Chondrocyte (in vitro differentiated cells): ENCODE measurements around the gene PHLDA2. TPM values are rescaled to one million over a fixed set of nuclear protein-coding genes. Genes with fewer than 3 reads are reported as not detected.
A peak's percentile ranks its signal among the peaks of the same experiment; 100 is the strongest.

Source experiments
- DNase-seq: peaks from one replicate; pipeline ENCODE4 v3.0.0; 2021; ENCODE audit warnings: mixed read lengths, low spot score
- H3K27ac Mint-ChIP-seq: one replicate; pipeline ENCODE4 v1.8.0; 2021; ENCODE audit warnings: mild to moderate bottlenecking, moderate library complexity, mixed read lengths; ENCODE audit not compliant: unreplicated experiment
- H3K27me3 Mint-ChIP-seq: 2 replicates; pipeline ENCODE4 v1.8.0; 2021; ENCODE audit warnings: low read depth, mixed read lengths
- H3K36me3 Mint-ChIP-seq: 2 replicates; pipeline ENCODE4 v1.8.0; 2021; ENCODE audit warnings: low read depth, mixed read lengths
- H3K4me1 Mint-ChIP-seq: 2 replicates; pipeline ENCODE4 v1.8.0; 2021; ENCODE audit warnings: low read depth, mild to moderate bottlenecking, mixed read lengths
- H3K4me3 Mint-ChIP-seq: one replicate; pipeline ENCODE4 v1.8.0; 2021; ENCODE audit warnings: mild to moderate bottlenecking, moderate library complexity, mixed read lengths; ENCODE audit not compliant: unreplicated experiment
- H3K9me3 Mint-ChIP-seq: 2 replicates; pipeline ENCODE4 v1.8.0; 2021; ENCODE audit warnings: low read depth, mixed read lengths
- total RNA-seq: library from RNA; stranded (reverse); gene quantifications from 3 replicates; pipeline ENCODE4 v1.2.1, GENCODE V29; 2021
- TF ChIP-seq, protein P1 (sequence below): fragments of 200-600 bp; sonication (generic); IDR thresholded peaks from 2 replicates; pipeline ENCODE4 v1.5.0; 2021; ENCODE audit warnings: antibody characterized with exemption, mild to moderate bottlenecking, moderate library complexity

The PHLDA2 gene
- total RNA-seq, 1 donor from 2014 or later, result 64.4 TPM

DNA sequence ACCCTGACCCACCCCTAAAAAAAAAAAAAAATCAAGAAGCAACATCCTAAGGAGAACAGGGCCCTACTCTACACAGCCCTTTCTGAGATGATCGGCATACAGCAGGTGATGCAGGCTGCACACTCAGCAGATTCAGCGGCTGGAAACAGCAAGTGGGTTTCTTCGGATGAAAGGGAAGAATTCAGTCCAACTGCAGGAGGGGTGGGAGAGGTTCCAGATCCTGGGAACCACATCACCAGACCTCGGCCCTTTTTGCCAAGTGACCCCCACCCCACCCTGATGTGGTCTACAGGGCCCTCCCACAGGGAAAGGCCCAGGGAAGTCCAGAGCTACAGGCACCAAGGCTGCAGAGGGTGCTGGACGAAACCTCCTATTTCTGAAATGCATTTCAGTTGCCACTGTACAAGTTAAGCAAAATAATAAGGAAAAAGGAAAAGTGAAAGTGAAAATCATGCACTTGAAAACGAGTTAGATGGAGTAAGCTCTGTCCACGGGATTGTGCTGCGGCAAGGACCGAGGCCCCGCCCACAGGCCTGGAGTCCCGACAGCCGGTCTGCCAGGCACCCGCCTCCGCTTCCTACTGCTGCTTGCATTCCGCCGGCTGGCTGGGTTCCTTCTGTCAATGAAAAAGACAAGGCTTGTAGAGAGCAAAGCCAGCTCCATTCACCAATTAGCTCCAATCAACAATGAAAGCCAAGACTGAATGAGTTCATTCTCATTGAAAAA lies 16.0 kb upstream of the PHLDA2 start:
- TF ChIP-seq, protein P1, sequence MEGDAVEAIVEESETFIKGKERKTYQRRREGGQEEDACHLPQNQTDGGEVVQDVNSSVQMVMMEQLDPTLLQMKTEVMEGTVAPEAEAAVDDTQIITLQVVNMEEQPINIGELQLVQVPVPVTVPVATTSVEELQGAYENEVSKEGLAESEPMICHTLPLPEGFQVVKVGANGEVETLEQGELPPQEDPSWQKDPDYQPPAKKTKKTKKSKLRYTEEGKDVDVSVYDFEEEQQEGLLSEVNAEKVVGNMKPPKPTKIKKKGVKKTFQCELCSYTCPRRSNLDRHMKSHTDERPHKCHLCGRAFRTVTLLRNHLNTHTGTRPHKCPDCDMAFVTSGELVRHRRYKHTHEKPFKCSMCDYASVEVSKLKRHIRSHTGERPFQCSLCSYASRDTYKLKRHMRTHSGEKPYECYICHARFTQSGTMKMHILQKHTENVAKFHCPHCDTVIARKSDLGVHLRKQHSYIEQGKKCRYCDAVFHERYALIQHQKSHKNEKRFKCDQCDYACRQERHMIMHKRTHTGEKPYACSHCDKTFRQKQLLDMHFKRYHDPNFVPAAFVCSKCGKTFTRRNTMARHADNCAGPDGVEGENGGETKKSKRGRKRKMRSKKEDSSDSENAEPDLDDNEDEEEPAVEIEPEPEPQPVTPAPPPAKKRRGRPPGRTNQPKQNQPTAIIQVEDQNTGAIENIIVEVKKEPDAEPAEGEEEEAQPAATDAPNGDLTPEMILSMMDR, result no peak
- H3K4me1 Mint-ChIP-seq, result peaks cover 38% of the 10 kb centered on the region
- DNase-seq, result no peak
- H3K4me3 Mint-ChIP-seq, result peak overlapping the region; percentile 51
- H3K27ac Mint-ChIP-seq, result peak overlapping the region; percentile 67
- H3K36me3 Mint-ChIP-seq, result peaks cover 17% of the 10 kb centered on the region
- H3K27me3 Mint-ChIP-seq, result no peaks in the 10 kb centered on the region
- no peaks in the 10 kb centered on the region for H3K9me3 Mint-ChIP-seq

DNA sequence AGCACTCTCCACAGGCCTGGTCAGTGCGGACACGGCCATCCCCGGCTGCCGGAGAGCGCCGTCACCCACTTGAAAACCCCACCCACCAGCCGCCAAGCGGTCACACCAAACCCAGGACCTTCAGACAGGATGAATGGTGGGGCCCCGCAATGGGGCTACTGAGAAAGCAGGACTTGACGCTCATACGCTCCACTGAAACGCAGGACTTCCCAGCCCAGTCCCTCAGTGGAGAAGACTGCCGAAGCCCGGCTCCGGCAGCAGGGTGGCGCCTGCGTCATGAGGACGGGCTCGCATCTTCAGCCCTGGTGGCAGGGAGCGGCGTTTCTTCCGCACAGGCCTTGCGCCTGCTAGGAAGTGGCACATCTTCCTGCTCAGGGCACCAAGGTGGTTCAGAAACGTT lies 15.3 kb upstream of the PHLDA2 start:
- Mint-ChIP-seq H3K4me1 (peaks cover 32% of the 10 kb centered on the region), H3K27ac (peak overlapping the region; percentile 67), H3K36me3 (peaks cover 16% of the 10 kb centered on the region), H3K4me3 (peak overlapping the region; percentile 16), H3K9me3 (peaks cover 3% of the 10 kb centered on the region), H3K27me3 (no peaks in the 10 kb centered on the region)
- peak; percentile 76 for DNase-seq
- TF ChIP-seq, protein P1, result no peak

DNA sequence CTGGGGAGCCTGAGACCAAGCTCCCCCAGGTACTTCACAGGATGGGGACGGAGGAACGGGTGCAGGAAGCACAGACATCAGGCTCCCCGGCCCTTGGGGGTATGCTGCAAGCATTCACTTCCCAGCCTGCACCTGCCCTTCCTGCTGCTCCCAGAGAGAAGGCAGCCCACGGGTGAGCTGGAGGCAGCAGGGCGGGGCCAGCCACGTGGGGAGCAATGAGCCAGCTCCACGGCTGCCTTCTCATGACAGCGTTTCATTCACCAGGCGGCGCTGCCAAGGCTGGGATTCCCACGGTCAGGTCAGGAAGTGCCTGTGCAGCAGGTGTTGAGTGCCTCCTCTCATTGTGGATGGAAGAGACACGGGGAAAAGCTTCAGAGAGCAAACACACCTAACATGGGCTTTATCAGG lies 14.5 kb upstream of the PHLDA2 start:
- H3K4me1 Mint-ChIP-seq, result peaks cover 31% of the 10 kb centered on the region
- peak; percentile 90 for DNase-seq
- H3K27ac Mint-ChIP-seq, result no peak overlapping the region
- H3K9me3 Mint-ChIP-seq, result peaks cover 9% of the 10 kb centered on the region
- H3K4me3 Mint-ChIP-seq, result no peak overlapping the region
- TF ChIP-seq, protein P1, result no peak
- H3K27me3 Mint-ChIP-seq, result no peaks in the 10 kb centered on the region
- peaks cover 15% of the 10 kb centered on the region for H3K36me3 Mint-ChIP-seq

DNA sequence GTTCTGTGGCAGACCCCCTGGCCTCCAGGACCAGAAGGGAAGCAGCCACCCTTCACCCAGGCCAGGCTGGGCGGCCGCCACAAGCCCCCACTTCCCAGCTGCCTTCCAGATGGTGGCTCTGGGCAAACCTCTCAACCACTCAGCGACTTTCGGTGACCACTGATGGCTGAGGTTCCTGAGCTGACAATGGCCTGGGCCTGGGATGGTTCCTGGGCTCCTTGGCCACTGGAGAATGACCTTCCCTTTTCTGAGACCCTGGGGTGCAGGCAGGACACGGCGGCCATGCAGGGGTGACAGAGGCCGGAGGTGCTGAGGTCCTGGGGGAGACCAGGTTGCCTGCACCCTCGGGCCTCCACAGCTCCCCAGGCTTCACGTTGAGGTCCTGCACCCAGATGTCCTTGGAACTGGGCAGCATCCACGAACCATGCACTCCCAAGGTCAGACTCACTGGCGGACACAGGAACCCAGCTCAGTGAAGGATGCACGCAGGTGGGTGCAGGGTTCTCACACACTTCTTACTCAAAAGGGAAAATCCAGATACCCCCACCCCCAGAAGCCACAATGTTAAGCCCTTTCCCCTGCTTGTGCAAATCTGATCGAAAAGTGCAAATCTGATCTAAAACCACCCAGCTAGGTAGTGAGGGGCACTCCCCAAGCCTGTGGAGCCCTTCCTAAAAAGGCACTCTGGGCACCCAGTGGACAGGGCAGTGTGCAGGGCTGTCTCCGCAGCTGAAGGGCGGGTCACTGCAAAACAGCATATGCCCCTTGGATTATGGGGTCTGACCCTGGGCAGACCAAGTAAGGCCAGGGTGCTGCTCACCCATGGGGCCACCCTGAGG lies 13.9 kb upstream of the PHLDA2 start:
- peaks cover 15% of the 10 kb centered on the region for H3K9me3 Mint-ChIP-seq
- TF ChIP-seq, protein P1, result no peak
- peaks cover 31% of the 10 kb centered on the region for H3K4me1 Mint-ChIP-seq
- DNase-seq, result peak; percentile 90
- H3K27me3 Mint-ChIP-seq, result no peaks in the 10 kb centered on the region
- H3K27ac Mint-ChIP-seq, result no peak overlapping the region
- H3K4me3 Mint-ChIP-seq, result no peak overlapping the region
- peaks cover 19% of the 10 kb centered on the region for H3K36me3 Mint-ChIP-seq

DNA sequence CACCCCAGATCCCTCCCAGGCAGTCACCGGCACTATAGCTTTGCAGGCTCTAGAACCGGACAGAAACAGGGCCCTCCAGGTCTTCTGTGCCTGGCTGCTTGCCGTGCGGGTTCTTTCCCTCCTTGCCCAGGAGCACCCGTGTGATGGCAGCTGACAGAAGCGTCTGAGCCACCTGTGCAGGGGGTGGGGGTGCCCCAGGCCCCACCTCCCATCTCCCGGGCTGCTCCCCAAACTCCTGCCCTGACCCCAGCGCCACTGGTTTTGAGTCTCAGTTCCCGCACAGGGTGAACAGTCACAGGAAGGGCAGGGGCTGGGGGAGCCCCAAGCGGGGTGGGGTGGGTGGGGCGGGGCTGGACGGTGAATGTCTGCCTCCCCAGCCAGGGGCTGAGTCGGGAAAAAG lies 13.2 kb upstream of the PHLDA2 start:
- Mint-ChIP-seq H3K27me3 (no peaks in the 10 kb centered on the region), H3K4me3 (no peak overlapping the region), H3K4me1 (peaks cover 26% of the 10 kb centered on the region), H3K36me3 (peaks cover 19% of the 10 kb centered on the region), H3K9me3 (peaks cover 21% of the 10 kb centered on the region), H3K27ac (no peak overlapping the region)
- peak; percentile 85 for DNase-seq
- TF ChIP-seq, protein P1, result no peak
